Effector memory CD4-positive, alpha-beta T cell (primary cell): ENCODE results near the gene ACKR1.

Source experiments
- DNase-seq, 3 donors: peaks; one replicate each; pipeline ENCODE4 v3.0.0-alpha.2; 2020
- H3K27ac ChIP-seq: 2 replicates; pipeline ENCODE4 v1.7.0; 2013; ENCODE audit warnings: mild to moderate bottlenecking, low read length, moderate library complexity; ENCODE audit not compliant: insufficient read depth, poor library complexity, severe bottlenecking
- H3K27me3 ChIP-seq: replicated peaks from 2 replicates; pipeline ENCODE4 v1.7.0; 2013; ENCODE audit warnings: mild to moderate bottlenecking, low read length; ENCODE audit not compliant: insufficient read depth, control insufficient read depth, poor library complexity, severe bottlenecking
- H3K36me3 ChIP-seq: 2 replicates; pipeline ENCODE4 v1.7.0; 2013; ENCODE audit warnings: mild to moderate bottlenecking, low read length, moderate library complexity; ENCODE audit not compliant: control insufficient read depth, insufficient read depth
- H3K4me1 ChIP-seq: 2 replicates; pipeline ENCODE4 v1.7.0; 2013; ENCODE audit warnings: low read length, mild to moderate bottlenecking; ENCODE audit not compliant: control insufficient read depth, insufficient read depth, poor library complexity, severe bottlenecking
- H3K4me3 ChIP-seq: 2 replicates; pipeline ENCODE4 v1.7.0; 2013; ENCODE audit warnings: low read length, low read depth, mild to moderate bottlenecking; ENCODE audit not compliant: insufficient read depth, poor library complexity, severe bottlenecking
- H3K9me3 ChIP-seq: 2 replicates; pipeline ENCODE4 v1.7.0; 2013; ENCODE audit warnings: mild to moderate bottlenecking, low read length, moderate library complexity; ENCODE audit not compliant: control insufficient read depth

ACKR1 gene

DNA sequence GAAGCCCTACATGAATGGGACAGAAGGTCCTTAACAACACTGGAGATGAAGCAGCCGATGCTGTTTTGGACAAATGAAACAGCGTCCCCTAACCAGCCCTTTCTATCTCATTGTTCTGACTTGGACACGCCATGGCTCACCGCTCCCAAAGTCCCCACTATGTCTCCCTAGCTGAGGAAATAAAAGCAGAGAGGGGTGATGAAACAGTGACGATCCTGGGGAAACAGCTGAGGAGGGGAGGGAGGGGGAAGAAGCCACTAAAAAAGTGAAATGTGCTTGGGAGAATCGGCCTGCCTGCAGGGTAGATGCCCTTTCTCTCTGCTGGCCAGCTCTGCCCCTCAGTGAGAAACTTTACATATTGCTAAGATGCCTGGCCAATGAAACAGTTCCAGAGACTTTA, 1.1 kb upstream of the ACKR1 start:
- no peaks in the 10 kb centered on the region for H3K36me3 ChIP-seq
- no peak for DNase-seq
- no peaks in the 10 kb centered on the region for H3K27me3 ChIP-seq
- no peak overlapping the region for H3K27ac ChIP-seq
- no peak overlapping the region for H3K4me3 ChIP-seq
- no peaks in the 10 kb centered on the region for H3K4me1 ChIP-seq
- H3K9me3 ChIP-seq: no peaks in the 10 kb centered on the region

DNA sequence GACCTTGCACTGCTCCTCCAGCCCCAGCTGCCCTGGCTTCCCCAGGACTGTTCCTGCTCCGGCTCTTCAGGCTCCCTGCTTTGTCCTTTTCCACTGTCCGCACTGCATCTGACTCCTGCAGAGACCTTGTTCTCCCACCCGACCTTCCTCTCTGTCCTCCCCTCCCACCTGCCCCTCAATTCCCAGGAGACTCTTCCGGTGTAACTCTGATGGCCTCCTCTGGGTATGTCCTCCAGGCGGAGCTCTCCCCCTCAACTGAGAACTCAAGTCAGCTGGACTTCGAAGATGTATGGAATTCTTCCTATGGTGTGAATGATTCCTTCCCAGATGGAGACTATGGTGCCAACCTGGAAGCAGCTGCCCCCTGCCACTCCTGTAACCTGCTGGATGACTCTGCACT, 550 bp downstream of the ACKR1 start:
- no peaks in the 10 kb centered on the region for H3K36me3 ChIP-seq
- H3K27me3 ChIP-seq: peaks cover 5% of the 10 kb centered on the region
- no peaks in the 10 kb centered on the region for H3K9me3 ChIP-seq
- no peaks in the 10 kb centered on the region for H3K4me1 ChIP-seq
- DNase-seq: no peak
- no peak overlapping the region for H3K27ac ChIP-seq
- no peak overlapping the region for H3K4me3 ChIP-seq

DNA sequence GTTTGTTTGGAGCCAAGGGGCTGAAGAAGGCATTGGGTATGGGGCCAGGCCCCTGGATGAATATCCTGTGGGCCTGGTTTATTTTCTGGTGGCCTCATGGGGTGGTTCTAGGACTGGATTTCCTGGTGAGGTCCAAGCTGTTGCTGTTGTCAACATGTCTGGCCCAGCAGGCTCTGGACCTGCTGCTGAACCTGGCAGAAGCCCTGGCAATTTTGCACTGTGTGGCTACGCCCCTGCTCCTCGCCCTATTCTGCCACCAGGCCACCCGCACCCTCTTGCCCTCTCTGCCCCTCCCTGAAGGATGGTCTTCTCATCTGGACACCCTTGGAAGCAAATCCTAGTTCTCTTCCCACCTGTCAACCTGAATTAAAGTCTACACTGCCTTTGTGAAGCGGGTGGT, 1.4 kb downstream of the ACKR1 start:
- no peak for DNase-seq
- no peaks in the 10 kb centered on the region for H3K9me3 ChIP-seq
- H3K36me3 ChIP-seq: no peaks in the 10 kb centered on the region
- H3K27ac ChIP-seq: no peak overlapping the region
- H3K27me3 ChIP-seq: peaks cover 8% of the 10 kb centered on the region
- no peaks in the 10 kb centered on the region for H3K4me1 ChIP-seq
- H3K4me3 ChIP-seq: no peak overlapping the region

DNA sequence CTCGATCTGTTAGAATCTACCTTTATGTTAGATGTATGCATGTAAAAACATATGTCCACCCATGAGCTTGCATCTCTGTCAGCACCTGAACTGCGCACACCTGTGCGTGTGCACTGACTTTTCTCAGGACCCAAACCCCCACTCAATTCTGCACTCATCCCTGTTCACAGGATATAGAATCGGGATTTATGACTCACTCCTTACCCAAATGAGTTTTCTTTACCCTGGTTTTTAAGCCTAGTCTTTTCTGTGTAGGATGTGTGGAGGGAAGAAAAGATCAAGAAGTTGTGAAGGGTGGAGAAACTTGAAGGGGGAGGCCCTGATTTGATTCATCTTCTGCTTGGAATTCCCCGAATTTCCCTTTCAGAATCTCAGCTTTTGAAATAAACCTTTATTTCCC, 2.4 kb downstream of the ACKR1 start:
- H3K4me1 ChIP-seq: no peaks in the 10 kb centered on the region
- H3K36me3 ChIP-seq: no peaks in the 10 kb centered on the region
- H3K9me3 ChIP-seq: no peaks in the 10 kb centered on the region
- no peak overlapping the region for H3K4me3 ChIP-seq
- H3K27ac ChIP-seq: no peak overlapping the region
- peaks cover 8% of the 10 kb centered on the region for H3K27me3 ChIP-seq
- DNase-seq: no peak

DNA sequence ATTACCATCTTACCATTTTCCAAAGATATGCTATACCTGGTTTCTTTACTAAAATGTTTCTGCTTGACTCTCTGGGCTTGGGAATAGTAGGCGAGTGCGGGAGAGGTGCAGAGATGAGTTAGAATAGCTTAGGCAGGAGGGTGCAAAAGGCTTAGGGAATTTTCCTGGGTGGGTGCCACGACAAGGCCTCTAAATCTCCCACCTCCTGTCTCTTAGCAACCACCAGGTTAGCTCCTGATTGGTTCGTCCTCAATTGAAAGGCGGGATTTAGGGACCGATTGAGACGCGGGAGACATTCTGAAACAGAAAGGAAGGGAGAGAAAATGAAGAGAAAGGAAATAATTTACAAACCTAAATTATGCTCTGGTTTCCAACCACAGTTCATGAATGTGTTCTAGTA, 3.1 kb downstream of the ACKR1 start:
- no peak for DNase-seq
- H3K27me3 ChIP-seq: peaks cover 8% of the 10 kb centered on the region
- H3K4me3 ChIP-seq: no peak overlapping the region
- H3K36me3 ChIP-seq: no peaks in the 10 kb centered on the region
- H3K27ac ChIP-seq: no peak overlapping the region
- no peaks in the 10 kb centered on the region for H3K9me3 ChIP-seq
- no peaks in the 10 kb centered on the region for H3K4me1 ChIP-seq

DNA sequence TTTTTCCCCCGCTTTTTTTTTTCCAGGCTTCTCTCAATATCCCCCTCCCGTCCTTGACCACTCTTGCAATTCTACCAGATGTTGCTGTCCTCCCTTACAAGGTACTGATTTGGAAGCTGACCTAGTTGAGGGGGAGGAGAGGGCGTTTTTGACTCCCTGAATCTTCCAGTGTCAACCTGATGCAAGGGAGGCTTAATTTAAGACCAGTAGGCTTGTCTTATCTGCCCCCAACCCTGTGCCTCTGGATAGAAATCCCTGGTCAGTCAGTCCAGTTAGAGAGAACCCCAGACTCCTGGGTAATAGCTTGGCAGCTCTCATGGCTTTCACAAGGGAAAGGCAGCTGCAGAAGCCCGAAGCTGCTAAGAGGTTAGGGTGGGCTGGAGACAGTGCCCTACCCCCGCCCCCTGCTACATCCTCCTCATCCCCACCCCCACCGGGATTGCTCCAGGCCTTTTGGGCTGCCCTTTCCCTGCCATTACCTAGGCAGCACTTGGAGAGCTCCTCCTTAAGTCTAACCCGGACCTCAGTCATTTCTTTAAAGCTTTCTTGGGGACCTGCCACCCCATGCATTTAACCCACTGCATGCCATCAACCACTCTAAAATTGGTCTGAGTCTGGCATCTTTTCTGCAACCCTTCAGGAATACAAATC, 3.6 kb downstream of the ACKR1 start:
- Histone ChIP-seq H3K4me3 (no peak overlapping the region), H3K9me3 (no peaks in the 10 kb centered on the region), H3K36me3 (no peaks in the 10 kb centered on the region), H3K4me1 (no peaks in the 10 kb centered on the region), H3K27me3 (peaks cover 8% of the 10 kb centered on the region), H3K27ac (no peak overlapping the region)
- no peak for DNase-seq

DNA sequence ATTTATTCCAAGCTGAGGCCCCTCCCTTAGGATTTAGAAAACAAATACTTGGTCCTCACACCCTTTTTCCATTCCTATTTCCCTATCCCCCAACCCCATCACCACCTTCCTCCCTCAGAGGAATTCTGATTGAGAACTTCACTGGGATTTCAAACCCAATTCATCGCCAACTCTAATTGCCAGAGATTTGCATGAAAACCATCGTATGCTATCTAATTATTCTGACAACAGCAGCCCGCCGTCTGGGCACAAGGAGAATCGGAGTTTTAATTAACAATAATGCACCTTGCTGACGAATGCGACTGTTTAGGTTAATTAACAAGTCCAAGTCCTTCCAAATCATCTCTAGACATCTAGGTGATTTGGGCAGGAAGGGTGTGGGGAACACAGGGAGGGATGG, 4.4 kb downstream of the ACKR1 start:
- Histone ChIP-seq H3K36me3 (no peaks in the 10 kb centered on the region), H3K4me3 (no peak overlapping the region), H3K27ac (no peak overlapping the region), H3K27me3 (peaks cover 8% of the 10 kb centered on the region), H3K4me1 (no peaks in the 10 kb centered on the region), H3K9me3 (no peaks in the 10 kb centered on the region)
- DNase-seq: no peak

DNA sequence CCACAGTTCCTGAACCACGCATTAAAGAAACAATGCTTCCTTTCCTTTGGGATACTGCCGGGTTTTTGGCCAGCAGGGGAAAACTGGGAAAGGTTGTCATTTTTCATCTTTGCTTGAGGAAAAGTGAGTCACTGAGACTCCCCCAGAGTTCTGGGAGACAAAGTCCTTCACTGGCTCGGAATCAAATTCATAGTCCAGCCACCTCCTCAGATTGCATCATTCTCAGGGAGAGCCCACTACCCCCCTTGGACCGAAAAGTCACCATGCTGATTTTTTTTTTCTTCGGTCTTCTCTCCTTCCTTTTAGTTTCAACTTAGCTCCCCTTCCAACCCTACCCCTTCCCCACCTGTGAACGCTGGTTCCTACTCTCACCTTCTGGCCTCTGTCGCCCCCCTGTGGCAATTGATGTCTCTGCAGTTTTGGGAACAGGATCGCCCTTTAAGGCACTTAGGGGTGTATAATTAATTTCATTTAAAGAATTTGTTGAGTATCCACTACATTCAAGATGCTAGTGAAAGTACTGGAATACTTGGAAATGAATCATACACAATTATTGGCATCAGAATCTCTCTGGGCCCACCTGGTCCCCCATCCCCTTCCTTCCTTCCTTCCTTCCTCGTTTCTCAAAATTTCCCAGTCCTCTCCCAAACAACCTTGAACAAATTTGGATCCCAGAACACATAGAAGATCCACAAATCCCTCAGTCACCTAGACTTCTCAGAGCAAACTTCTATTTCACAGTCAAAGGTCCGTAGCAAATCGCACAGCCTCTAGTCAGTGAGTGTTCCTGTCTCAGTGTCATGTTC, 6.9 kb downstream of the ACKR1 start:
- H3K4me3 ChIP-seq: no peak overlapping the region
- H3K4me1 ChIP-seq: no peaks in the 10 kb centered on the region
- H3K27me3 ChIP-seq: peaks cover 8% of the 10 kb centered on the region
- no peak overlapping the region for H3K27ac ChIP-seq
- H3K36me3 ChIP-seq: no peaks in the 10 kb centered on the region
- H3K9me3 ChIP-seq: no peaks in the 10 kb centered on the region
- peak in 1 of 3 donors; percentile 11 for DNase-seq

DNA sequence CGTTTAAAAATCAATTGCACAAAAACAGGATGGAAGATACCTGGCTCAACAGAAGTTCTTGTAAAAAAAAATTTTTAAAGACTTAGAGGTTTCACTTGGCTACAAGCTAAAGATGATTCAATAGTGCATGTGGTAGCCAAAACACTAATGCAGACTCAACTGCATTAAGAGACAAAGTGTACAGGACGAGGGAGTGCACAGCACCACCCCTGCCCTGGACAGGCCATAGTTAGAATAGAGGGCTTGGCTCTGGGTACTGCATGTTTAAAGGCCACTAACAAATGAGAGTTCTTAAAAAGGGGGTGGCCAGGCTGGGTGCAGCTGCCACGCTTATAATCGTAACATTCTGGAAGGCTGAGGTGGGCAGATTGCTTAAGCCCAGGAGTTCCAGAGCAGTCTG, 7.9 kb downstream of the ACKR1 start:
- Histone ChIP-seq H3K36me3 (no peaks in the 10 kb centered on the region), H3K4me3 (no peak overlapping the region), H3K9me3 (no peaks in the 10 kb centered on the region), H3K27me3 (peaks cover 8% of the 10 kb centered on the region), H3K4me1 (no peaks in the 10 kb centered on the region), H3K27ac (no peak overlapping the region)
- DNase-seq: no peak

DNA sequence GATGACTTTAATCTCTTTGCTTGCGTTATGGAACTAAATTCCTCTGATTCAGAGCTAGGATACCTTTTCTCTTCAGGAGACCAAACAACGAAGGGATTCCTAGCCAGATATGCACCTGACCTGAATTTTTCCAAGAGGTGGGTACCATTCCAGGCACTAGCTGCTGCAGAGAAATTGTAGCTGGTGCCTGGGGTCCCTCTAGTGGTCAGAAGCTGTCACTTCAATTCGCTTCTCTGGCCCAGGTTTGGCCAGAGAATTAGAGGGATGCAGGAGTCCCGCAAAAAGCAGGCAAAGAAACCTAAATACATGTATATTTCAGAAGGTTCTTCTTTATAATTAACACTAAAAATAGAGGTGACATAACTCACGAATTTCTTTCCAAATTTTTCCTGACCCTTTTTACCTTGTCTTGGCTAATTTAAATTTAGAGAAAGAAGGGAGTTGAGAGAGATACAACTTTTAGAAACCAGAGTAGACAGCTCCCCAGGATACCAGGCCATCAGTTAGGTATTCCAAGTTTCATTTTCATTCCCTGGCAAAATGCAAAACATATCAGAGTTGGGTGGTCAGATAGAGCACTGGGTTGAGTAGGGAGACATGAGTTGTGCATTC, 9.6 kb downstream of the ACKR1 start:
- Histone ChIP-seq H3K27ac (no peak overlapping the region), H3K4me3 (no peak overlapping the region), H3K36me3 (no peaks in the 10 kb centered on the region), H3K27me3 (peaks cover 4% of the 10 kb centered on the region), H3K4me1 (no peaks in the 10 kb centered on the region), H3K9me3 (no peaks in the 10 kb centered on the region)
- DNase-seq: peak in 1 of 3 donors; percentile 11
